ENCODE measurements around the gene FTO.

The FTO gene

GRCh38 chr16:53982631-53983042 is 278.7 kb downstream of the FTO start:
- no peak for FAIRE-seq

GRCh38 chr16:53984936-53985335 is 281.0 kb downstream of the FTO start:
- no peak for FAIRE-seq

GRCh38 chr16:53985861-53986260 is 281.9 kb downstream of the FTO start:
- no peak for FAIRE-seq

- no peak for FAIRE-seq
These were observed 282.8 kb downstream of the FTO start for GRCh38 chr16:53986793-53987192.

GRCh38 chr16:53988136-53988535 is 284.2 kb downstream of the FTO start:
- no peak for FAIRE-seq

GRCh38 chr16:53989597-53989996 is 285.6 kb downstream of the FTO start:
- FAIRE-seq = no peak

GRCh38 chr16:53991754-53992378 is 287.9 kb downstream of the FTO start:
- no peak for FAIRE-seq

GRCh38 chr16:53995378-53995777 is 291.4 kb downstream of the FTO start:
- FAIRE-seq = no peak

GRCh38 chr16:53996961-53997360 is 293.0 kb downstream of the FTO start:
- no peak for FAIRE-seq

- no peak for FAIRE-seq
These were observed 294.3 kb downstream of the FTO start for GRCh38 chr16:53998024-53998810.

GRCh38 chr16:53998966-53999522 is 295.1 kb downstream of the FTO start:
- no peak for FAIRE-seq

- no peak for FAIRE-seq
These were observed 295.9 kb downstream of the FTO start for GRCh38 chr16:53999841-54000240.

GRCh38 chr16:54000361-54000760 is 296.4 kb downstream of the FTO start:
- FAIRE-seq = no peak

- FAIRE-seq = no peak
These were observed 302.7 kb downstream of the FTO start for GRCh38 chr16:54006693-54007092.

- no peak for FAIRE-seq
These were observed 303.5 kb downstream of the FTO start for GRCh38 chr16:54007504-54007903.

- no peak for FAIRE-seq
These were observed 305.7 kb downstream of the FTO start for GRCh38 chr16:54009464-54010176.

GRCh38 chr16:54015147-54015546 is 311.2 kb downstream of the FTO start:
- no peak for FAIRE-seq

- FAIRE-seq = no peak
These were observed 318.4 kb downstream of the FTO start for GRCh38 chr16:54022362-54022761.

GRCh38 chr16:54026456-54026855 is 322.5 kb downstream of the FTO start:
- no peak for FAIRE-seq

GRCh38 chr16:54027062-54027461 is 323.1 kb downstream of the FTO start:
- FAIRE-seq = peak; percentile 47

GRCh38 chr16:54027558-54027957 is 323.6 kb downstream of the FTO start:
- no peak for FAIRE-seq

- FAIRE-seq = no peak
These were observed 324.0 kb downstream of the FTO start for GRCh38 chr16:54027995-54028394.

- no peak for FAIRE-seq
These were observed 326.5 kb downstream of the FTO start for GRCh38 chr16:54030451-54030850.

All from islet of Langerhans (tissue), 1 donor.